ENCODE results near the gene PTP4A1. TPM values are rescaled to one million over a fixed set of nuclear protein-coding genes. Genes with fewer than 3 reads are reported as not detected.

Gene PTP4A1
- total RNA-seq, 1 donor = 43.6 TPM

DNA sequence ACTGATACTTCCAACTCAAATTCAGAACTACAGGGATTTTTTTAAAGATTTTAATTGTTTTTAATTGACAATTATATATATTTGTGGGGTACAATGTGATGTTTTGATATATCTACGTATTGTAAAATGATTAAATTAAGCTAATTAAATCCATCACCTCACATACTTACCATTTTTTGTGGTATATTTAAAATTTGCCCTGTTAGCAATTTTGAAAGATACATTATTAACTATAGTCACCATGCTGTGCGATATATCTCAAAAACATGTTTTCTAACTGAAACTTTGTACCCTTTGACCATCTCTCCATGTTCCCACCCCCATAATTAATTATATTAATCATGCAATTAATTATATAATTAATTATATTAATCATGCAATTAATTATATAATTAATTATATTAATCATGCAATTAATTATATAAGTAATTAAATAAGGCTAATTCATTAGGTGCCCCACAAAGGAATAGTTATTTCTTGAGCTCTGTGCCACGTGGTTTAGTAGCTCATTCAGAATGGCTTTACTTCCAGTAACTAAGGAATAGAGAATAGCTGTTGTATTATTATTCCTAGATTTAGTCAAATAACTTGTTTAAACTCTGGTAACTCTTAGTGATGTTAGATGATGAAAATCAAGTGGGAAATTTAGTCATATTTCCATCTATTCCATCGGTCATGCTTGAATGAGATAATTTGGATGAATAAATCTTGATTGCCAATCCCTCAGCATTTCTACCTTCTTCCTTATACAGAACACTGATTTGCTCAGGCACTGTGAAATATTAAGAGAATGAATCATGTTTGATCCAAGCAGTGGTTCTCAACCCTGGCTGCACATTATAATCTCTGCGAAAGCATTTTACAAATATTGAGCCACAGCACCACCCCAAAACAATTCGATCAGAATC lies 25.1 kb downstream of the PTP4A1 start:
- DNase-seq (ENCODE audit: low read depth) = no peak
- TF ChIP-seq, protein P1, sequence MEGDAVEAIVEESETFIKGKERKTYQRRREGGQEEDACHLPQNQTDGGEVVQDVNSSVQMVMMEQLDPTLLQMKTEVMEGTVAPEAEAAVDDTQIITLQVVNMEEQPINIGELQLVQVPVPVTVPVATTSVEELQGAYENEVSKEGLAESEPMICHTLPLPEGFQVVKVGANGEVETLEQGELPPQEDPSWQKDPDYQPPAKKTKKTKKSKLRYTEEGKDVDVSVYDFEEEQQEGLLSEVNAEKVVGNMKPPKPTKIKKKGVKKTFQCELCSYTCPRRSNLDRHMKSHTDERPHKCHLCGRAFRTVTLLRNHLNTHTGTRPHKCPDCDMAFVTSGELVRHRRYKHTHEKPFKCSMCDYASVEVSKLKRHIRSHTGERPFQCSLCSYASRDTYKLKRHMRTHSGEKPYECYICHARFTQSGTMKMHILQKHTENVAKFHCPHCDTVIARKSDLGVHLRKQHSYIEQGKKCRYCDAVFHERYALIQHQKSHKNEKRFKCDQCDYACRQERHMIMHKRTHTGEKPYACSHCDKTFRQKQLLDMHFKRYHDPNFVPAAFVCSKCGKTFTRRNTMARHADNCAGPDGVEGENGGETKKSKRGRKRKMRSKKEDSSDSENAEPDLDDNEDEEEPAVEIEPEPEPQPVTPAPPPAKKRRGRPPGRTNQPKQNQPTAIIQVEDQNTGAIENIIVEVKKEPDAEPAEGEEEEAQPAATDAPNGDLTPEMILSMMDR (IDR thresholded peaks at IDR 0.05; ENCODE audit: insufficient read depth, low read depth, low read length) = no peak
- peak overlapping the region; percentile 60 for H3K4me3 ChIP-seq (ENCODE audit: low read depth, low read length)

DNA sequence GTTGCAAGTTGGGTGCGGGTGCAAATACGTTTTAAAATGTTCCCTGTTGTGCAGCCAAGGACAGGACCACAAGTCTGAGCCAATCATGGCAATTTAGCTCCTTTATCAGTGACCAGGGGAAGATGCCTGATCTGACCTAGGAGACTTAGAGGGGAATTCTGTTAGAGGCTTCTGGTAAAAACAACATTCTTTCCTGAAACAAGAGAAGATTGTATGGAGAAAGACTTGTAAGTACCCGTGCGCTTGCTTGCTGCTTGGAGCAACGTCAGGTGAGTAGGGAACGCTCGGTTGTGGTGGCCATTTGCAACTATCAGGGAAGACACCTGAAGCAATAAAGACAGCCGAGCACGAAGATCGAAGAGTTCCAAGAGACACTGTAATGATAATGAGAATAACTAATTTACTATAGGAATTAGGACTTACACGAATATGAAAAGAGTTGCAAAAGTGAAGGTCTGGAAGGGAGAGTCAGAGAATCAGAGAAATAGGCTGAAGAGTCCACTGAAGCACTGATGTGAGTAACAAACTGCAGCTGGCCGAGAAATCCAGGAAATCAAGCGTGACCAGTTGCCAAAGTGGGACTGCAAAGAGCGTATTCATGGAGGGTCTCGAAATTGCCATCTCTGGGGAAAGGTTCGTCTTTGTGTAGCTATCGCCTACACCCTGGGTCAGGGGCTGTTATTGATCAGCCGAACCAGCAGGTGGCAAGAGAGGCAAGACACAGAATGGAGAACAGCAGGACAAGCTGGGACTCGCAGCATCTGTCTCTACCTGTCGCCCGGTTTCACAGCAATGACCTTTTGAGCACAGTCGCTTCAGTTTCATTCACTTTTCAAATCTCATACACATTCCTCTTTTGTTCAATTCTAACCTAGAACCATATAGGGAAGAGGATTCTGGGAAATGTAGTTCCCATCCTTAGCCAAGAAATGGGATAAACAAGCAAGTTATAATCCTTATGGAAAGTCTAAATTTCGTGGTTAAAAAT lies 26.1 kb downstream of the PTP4A1 start:
- peak overlapping the region; percentile 60 for H3K4me3 ChIP-seq (ENCODE audit: low read depth, low read length)
- peak; percentile 57 for DNase-seq (ENCODE audit: low read depth)
- TF ChIP-seq, protein P1 (IDR thresholded peaks at IDR 0.05; ENCODE audit: insufficient read depth, low read depth, low read length) = peak; percentile 92

DNA sequence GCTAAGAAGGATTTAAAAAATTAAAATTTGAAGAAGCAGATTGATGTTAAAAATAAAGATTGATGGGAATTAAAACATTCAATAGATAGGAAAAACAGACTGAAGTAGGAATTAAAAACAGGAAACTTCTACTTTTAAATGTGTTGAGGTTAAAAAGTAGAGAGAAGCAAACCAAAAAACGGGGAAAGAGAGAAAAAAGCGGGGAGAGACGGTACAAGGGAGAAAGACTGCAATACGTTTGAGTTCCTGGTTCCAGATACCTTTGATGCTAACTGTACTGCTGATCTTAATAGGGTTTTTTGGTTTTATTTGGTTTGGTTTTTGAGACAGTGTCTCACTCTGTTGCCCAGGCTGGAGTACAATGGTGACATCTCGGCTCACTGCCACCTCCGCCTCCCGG lies 27.0 kb downstream of the PTP4A1 start:
- no peak overlapping the region for H3K4me3 ChIP-seq (ENCODE audit: low read depth, low read length)
- TF ChIP-seq, protein P1 (IDR thresholded peaks at IDR 0.05; ENCODE audit: insufficient read depth, low read depth, low read length) = no peak
- DNase-seq (ENCODE audit: low read depth) = no peak

DNA sequence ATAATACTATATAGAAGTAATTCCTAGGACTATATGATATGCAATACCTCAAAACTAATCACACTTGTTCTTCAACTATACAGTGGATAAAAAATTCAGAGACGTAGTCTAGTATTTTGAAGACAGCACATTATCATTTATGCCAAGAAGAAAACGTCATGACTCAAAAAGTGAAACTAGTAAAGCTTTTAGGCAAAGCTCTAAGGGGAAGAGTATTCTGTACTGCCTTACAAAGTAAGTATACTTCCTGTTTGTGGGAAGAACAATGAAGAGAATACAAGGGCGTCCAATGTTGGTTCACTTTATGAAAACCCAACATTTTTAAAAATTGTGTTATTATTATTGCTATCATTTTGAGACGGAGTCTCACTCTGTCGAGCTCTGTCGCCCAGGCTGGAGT lies 27.9 kb downstream of the PTP4A1 start:
- TF ChIP-seq, protein P1 (IDR thresholded peaks at IDR 0.05; ENCODE audit: insufficient read depth, low read depth, low read length) = no peak
- no peak overlapping the region for H3K4me3 ChIP-seq (ENCODE audit: low read depth, low read length)
- DNase-seq (ENCODE audit: low read depth) = no peak

DNA sequence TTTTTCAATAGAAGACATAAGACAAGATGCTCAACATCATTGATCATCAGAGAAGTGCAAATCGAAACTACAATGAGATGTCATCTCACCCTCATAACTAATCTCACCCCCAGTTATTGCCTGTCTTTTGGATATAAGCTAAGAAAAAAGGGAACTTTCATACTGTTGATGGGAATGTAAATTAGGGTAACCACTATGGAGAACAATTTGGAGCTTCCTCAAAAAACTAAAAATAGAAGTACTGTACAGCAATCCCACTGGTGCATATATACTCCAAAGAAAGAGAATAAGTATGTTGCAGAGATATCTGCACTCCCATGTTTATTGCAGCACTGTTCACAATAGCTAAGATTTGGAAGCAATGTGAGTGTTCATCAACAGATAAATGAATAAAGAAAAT lies 37.0 kb downstream of the PTP4A1 start:
- TF ChIP-seq, protein P1 (IDR thresholded peaks at IDR 0.05; ENCODE audit: insufficient read depth, low read depth, low read length) = no peak
- H3K4me3 ChIP-seq (ENCODE audit: low read depth, low read length) = no peak overlapping the region
- DNase-seq (ENCODE audit: low read depth) = no peak

DNA sequence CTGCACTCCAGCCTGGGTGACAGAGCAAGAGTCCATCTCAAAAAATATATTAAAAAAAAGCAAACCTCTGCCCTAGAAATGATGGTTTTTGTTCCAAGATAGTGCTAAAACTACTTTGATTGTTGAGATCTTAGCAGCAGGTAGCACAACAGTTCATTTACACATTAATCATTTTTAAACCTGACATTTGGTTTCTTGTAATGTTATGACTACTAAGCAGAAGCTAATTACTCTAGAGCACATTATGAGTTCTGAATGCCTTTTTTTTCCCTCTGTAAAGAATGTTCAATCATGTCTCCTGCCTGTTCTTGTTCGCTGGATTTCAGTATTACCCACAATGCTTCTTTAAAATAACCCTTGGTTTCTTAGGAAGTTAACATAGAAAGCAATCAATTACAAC lies 38.7 kb downstream of the PTP4A1 start:
- TF ChIP-seq, protein P1 (IDR thresholded peaks at IDR 0.05; ENCODE audit: insufficient read depth, low read depth, low read length) = no peak
- H3K4me3 ChIP-seq (ENCODE audit: low read depth, low read length) = no peak overlapping the region
- DNase-seq (ENCODE audit: low read depth) = no peak
